CD4-positive, alpha-beta T cell (primary cell): ENCODE data around the gene CEP131. TPM values are rescaled to one million over a fixed set of nuclear protein-coding genes. Genes with fewer than 3 reads are reported as not detected.

Experiments
- ATAC-seq: fragments of 200-7000 bp; cut with Tn5 transposase; one replicate; pipeline ENCODE4 v1.10.0; 2022; ENCODE audit warnings: mild to moderate bottlenecking; ENCODE audit not compliant: poor library complexity
- CTCF ChIA-PET: fragments of 350-600 bp; sonication (Branson Sonifier 250); formaldehyde crosslinking; loops from one replicate; lab custom pipeline; 2021; ENCODE audit warnings: antibody characterized with exemption, inconsistent platforms; lab: Charles Lee
- POLR2A ChIA-PET: fragments of 350-600 bp; sonication (Branson Sonifier 250); formaldehyde crosslinking; loops from one replicate; lab custom pipeline; 2021; ENCODE audit warnings: antibody characterized with exemption, inconsistent platforms; lab: Charles Lee
- DNase-seq, 14 experiments: peaks; one replicate each; pipeline ENCODE4 v3.0.0-alpha.2; 2013 to 2020; ENCODE audit warnings: mixed read lengths in 2 of 14
- H3K27ac ChIP-seq, 2 donors: one replicate each; pipeline versions ENCODE4 v1.5.1 to v1.7.0; 2013; ENCODE audit warnings: low read length in 2 of 2, low read depth in 1 of 2, mild to moderate bottlenecking in 1 of 2
- H3K27me3 ChIP-seq, 2 experiments: 1 replicate in 1 of 2; 2 replicates in 1 of 2; pipeline versions ENCODE4 v1.6.1 to v1.7.0; 2013; ENCODE audit warnings: low read length in 2 of 2, control low read depth in 1 of 2, mild to moderate bottlenecking in 1 of 2, moderate library complexity in 1 of 2; ENCODE audit not compliant: insufficient read depth in 2 of 2, control insufficient read depth in 1 of 2
- H3K36me3 ChIP-seq: one replicate; pipeline ENCODE4 v1.6.1; 2013; ENCODE audit warnings: low read length, control low read depth; ENCODE audit not compliant: insufficient read depth
- H3K4me1 ChIP-seq: one replicate; pipeline ENCODE4 v1.6.1; 2013; ENCODE audit warnings: low read length, control low read depth; ENCODE audit not compliant: insufficient read depth
- H3K4me3 ChIP-seq: one replicate; pipeline ENCODE4 v1.5.1; 2013; ENCODE audit warnings: mild to moderate bottlenecking, low read length, moderate library complexity
- H3K9me3 ChIP-seq, 2 experiments: 1 replicate in 1 of 2; 2 replicates in 1 of 2; pipeline versions ENCODE4 v1.6.1 to v1.7.0; 2013; ENCODE audit warnings: low read length in 2 of 2, mild to moderate bottlenecking in 2 of 2, control low read depth in 1 of 2, moderate library complexity in 1 of 2; ENCODE audit not compliant: control insufficient read depth in 1 of 2, insufficient read depth in 1 of 2
- H3K27ac Mint-ChIP-seq: one replicate; pipeline ENCODE4 v1.8.0; 2020; ENCODE audit warnings: mixed read lengths
- H3K27me3 Mint-ChIP-seq: one replicate; pipeline ENCODE4 v1.8.0; 2021; ENCODE audit warnings: mixed read lengths
- H3K36me3 Mint-ChIP-seq: one replicate; pipeline ENCODE4 v1.8.0; 2021; ENCODE audit warnings: low read depth, mixed read lengths
- H3K4me1 Mint-ChIP-seq: one replicate; pipeline ENCODE4 v1.8.0; 2021; ENCODE audit warnings: low read depth, mixed read lengths
- H3K4me3 Mint-ChIP-seq: one replicate; pipeline ENCODE4 v1.8.0; 2020; ENCODE audit warnings: mild to moderate bottlenecking, mixed read lengths
- H3K9me3 Mint-ChIP-seq: one replicate; pipeline ENCODE4 v1.8.0; 2020; ENCODE audit warnings: mixed read lengths
- CTCF ChIP-seq: fragments of 200-600 bp; IDR thresholded peaks from one replicate; pipeline ENCODE4 v1.8.0; 2022; ENCODE audit warnings: antibody characterized with exemption, mild to moderate bottlenecking
- intact Hi-C, 2 experiments: fragments of 100-400 bp; cut with DNase I in 1 of 2; cut with micrococcal nuclease in 1 of 2; formaldehyde crosslinking; loops; one replicate each; pipeline versions ENCODE4 v1.15.1 to v1.9.0; 2023 to 2025; cut with DNase I, micrococcal nuclease
- total RNA-seq, 174 experiments: library from RNA in 2 of 174; stranded (reverse) in 2 of 174; gene quantifications; one replicate each; pipeline ENCODE4 v1.2.3 and lab custom pipeline; 2021 to 2026

The CEP131 gene
- total RNA-seq, 2 experiments from 2014 or later: 11.2 to 12.3 TPM

GRCh38 chr17:81195941-81196495, 26.7 kb downstream of the CEP131 start:
- Histone ChIP-seq H3K4me1 (no peaks in the 10 kb centered on the region), H3K27me3 (no peaks in the 10 kb centered on the region), H3K27ac (no peak overlapping the region), H3K9me3 (no peaks in the 10 kb centered on the region), H3K36me3 (no peaks in the 10 kb centered on the region), H3K4me3 (no peak overlapping the region)
- H3K4me3 Mint-ChIP-seq: no peak overlapping the region
- no peaks in the 10 kb centered on the region for H3K27me3 Mint-ChIP-seq
- intact Hi-C loops: no loop called here
- DNase-seq: no peak
- no peak for ATAC-seq
- ChIA-PET POLR2A (no interaction called here), CTCF (no interaction called here)
- no peak for TF ChIP-seq CTCF
- H3K27ac Mint-ChIP-seq: no peak overlapping the region
- no peaks in the 10 kb centered on the region for H3K36me3 Mint-ChIP-seq
- no peaks in the 10 kb centered on the region for H3K9me3 Mint-ChIP-seq
- H3K4me1 Mint-ChIP-seq: no peaks in the 10 kb centered on the region

DNA sequence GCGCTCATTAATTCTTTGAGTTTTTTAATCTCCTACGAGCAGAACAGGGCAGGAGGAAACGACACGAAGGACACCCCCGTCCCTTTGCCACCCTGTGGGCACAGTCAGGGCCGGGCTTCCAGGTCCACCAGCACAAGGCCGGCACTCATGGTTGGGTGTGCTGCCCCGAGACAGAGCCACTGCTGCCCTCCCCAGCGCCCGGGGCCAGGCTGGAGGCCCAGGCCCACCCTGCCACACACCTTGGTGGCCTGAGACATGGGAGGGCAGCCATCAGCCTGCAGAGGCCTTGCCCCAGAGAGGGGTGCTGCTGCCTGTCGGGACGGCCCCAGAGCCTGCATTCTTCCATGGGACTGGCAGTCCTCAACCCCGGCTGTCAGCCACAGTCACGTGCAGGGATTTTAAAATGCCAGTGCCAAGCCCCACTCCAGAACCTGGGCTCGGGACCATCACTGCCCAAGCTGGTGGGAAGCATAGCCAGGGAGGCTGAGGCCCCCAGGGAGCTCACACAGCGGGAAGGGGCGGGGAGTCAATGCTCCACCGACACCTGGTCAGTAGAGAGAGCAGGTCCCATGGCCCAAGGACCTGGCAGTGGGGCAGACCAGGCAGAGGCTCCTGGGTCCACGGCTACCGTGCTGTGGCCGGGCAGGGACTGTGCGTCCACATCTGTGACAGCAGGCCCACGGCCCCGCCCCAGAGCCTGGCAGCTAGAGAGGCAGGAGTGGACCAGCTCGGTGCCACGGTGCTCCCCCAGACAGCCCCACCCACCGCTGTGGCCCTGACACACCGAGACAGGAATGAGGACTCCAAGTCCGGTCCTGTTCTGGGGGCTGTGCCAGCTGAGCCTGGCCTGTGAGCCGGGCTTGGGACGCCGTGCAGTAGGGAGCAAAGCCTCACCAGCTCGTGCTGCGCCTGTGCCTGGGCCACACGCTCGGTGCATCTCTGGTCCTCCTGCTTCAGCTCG, 27.5 kb downstream of the CEP131 start:
- Mint-ChIP-seq H3K27ac (no peak overlapping the region), H3K4me3 (no peak overlapping the region), H3K27me3 (no peaks in the 10 kb centered on the region), H3K36me3 (no peaks in the 10 kb centered on the region), H3K4me1 (no peaks in the 10 kb centered on the region), H3K9me3 (no peaks in the 10 kb centered on the region)
- Histone ChIP-seq H3K9me3 (no peaks in the 10 kb centered on the region), H3K27ac (no peak overlapping the region), H3K4me1 (no peaks in the 10 kb centered on the region), H3K27me3 (no peaks in the 10 kb centered on the region), H3K4me3 (no peak overlapping the region), H3K36me3 (no peaks in the 10 kb centered on the region)
- ChIA-PET CTCF (no interaction called here), POLR2A (no interaction called here)
- TF ChIP-seq CTCF: no peak
- intact Hi-C loops: no loop called here
- DNase-seq: no peak
- no peak for ATAC-seq

GRCh38 chr17:81194225-81194760, 28.5 kb downstream of the CEP131 start:
- no peaks in the 10 kb centered on the region for H3K4me1 Mint-ChIP-seq
- intact Hi-C loops: no loop called here
- Histone ChIP-seq H3K9me3 (no peaks in the 10 kb centered on the region), H3K4me3 (no peak overlapping the region), H3K36me3 (no peaks in the 10 kb centered on the region), H3K27me3 (no peaks in the 10 kb centered on the region), H3K4me1 (no peaks in the 10 kb centered on the region), H3K27ac (no peak overlapping the region)
- H3K36me3 Mint-ChIP-seq: no peaks in the 10 kb centered on the region
- no peak overlapping the region for H3K4me3 Mint-ChIP-seq
- H3K9me3 Mint-ChIP-seq: no peaks in the 10 kb centered on the region
- ChIA-PET CTCF (no interaction called here), POLR2A (no interaction called here)
- TF ChIP-seq CTCF: no peak
- no peak overlapping the region for H3K27ac Mint-ChIP-seq
- no peak for ATAC-seq
- no peak for DNase-seq
- H3K27me3 Mint-ChIP-seq: no peaks in the 10 kb centered on the region
